ENCODE measurements around the gene CUL9.

CUL9 gene

GRCh38 chr6:43202451-43202850, 20.5 kb downstream of the CUL9 start:
- no peak for TF ChIP-seq GATA3 (IDR thresholded peaks at IDR 0.05; ENCODE audit: low read depth, low read length)

GRCh38 chr6:43203029-43203717, 21.2 kb downstream of the CUL9 start:
- TF ChIP-seq GATA3 (IDR thresholded peaks at IDR 0.05; ENCODE audit: low read depth, low read length) (no peak), GATA2 (IDR thresholded peaks at IDR 0.05; ENCODE audit: low read depth, low read length) (no peak)

GRCh38 chr6:43203718-43204095, 21.7 kb downstream of the CUL9 start:
- TF ChIP-seq GATA3 (IDR thresholded peaks at IDR 0.05; ENCODE audit: low read depth, low read length) (no peak), GATA2 (IDR thresholded peaks at IDR 0.05; ENCODE audit: low read depth, low read length) (no peak)

GRCh38 chr6:43204271-43205105, 22.5 kb downstream of the CUL9 start:
- TF ChIP-seq GATA2 (IDR thresholded peaks at IDR 0.05; ENCODE audit: low read depth, low read length) (no peak), GATA3 (IDR thresholded peaks at IDR 0.05; ENCODE audit: low read depth, low read length) (no peak)

- TF ChIP-seq GATA3 (IDR thresholded peaks at IDR 0.05; ENCODE audit: low read depth, low read length) (no peak), GATA2 (IDR thresholded peaks at IDR 0.05; ENCODE audit: low read depth, low read length) (no peak)
Measured at GRCh38 chr6:43205849-43206248, 23.9 kb downstream of the CUL9 start.

GRCh38 chr6:43207286-43207685, 25.3 kb downstream of the CUL9 start:
- no peak for TF ChIP-seq GATA2 (IDR thresholded peaks at IDR 0.05; ENCODE audit: low read depth, low read length)
- no peak for TF ChIP-seq GATA3 (IDR thresholded peaks at IDR 0.05; ENCODE audit: low read depth, low read length)

- TF ChIP-seq GATA2 (IDR thresholded peaks at IDR 0.05; ENCODE audit: low read depth, low read length) (no peak), GATA3 (IDR thresholded peaks at IDR 0.05; ENCODE audit: low read depth, low read length) (no peak)
Measured at GRCh38 chr6:43211955-43212354, 30.0 kb downstream of the CUL9 start.

GRCh38 chr6:43213431-43213830, 31.4 kb downstream of the CUL9 start:
- no peak for TF ChIP-seq GATA2 (IDR thresholded peaks at IDR 0.05; ENCODE audit: low read depth, low read length)
- TF ChIP-seq GATA3 (IDR thresholded peaks at IDR 0.05; ENCODE audit: low read depth, low read length): no peak

- TF ChIP-seq GATA2 (IDR thresholded peaks at IDR 0.05; ENCODE audit: low read depth, low read length) (no peak), GATA3 (IDR thresholded peaks at IDR 0.05; ENCODE audit: low read depth, low read length) (no peak)
Measured at GRCh38 chr6:43215066-43215465, 33.1 kb downstream of the CUL9 start.

GRCh38 chr6:43216200-43216599, 34.2 kb downstream of the CUL9 start:
- no peak for TF ChIP-seq GATA3 (IDR thresholded peaks at IDR 0.05; ENCODE audit: low read depth, low read length)
- no peak for TF ChIP-seq GATA2 (IDR thresholded peaks at IDR 0.05; ENCODE audit: low read depth, low read length)

GRCh38 chr6:43217351-43217750, 35.4 kb downstream of the CUL9 start:
- TF ChIP-seq GATA3 (IDR thresholded peaks at IDR 0.05; ENCODE audit: low read depth, low read length) (no peak), GATA2 (IDR thresholded peaks at IDR 0.05; ENCODE audit: low read depth, low read length) (no peak)

- TF ChIP-seq GATA2 (IDR thresholded peaks at IDR 0.05; ENCODE audit: low read depth, low read length): no peak
- no peak for TF ChIP-seq GATA3 (IDR thresholded peaks at IDR 0.05; ENCODE audit: low read depth, low read length)
Measured at GRCh38 chr6:43219119-43219518, 37.1 kb downstream of the CUL9 start.

- no peak for TF ChIP-seq GATA2 (IDR thresholded peaks at IDR 0.05; ENCODE audit: low read depth, low read length)
- TF ChIP-seq GATA3 (IDR thresholded peaks at IDR 0.05; ENCODE audit: low read depth, low read length): no peak
Measured at GRCh38 chr6:43219814-43220213, 37.8 kb downstream of the CUL9 start.

GRCh38 chr6:43220439-43220951, 38.5 kb downstream of the CUL9 start:
- TF ChIP-seq GATA2 (IDR thresholded peaks at IDR 0.05; ENCODE audit: low read depth, low read length): no peak
- TF ChIP-seq GATA3 (IDR thresholded peaks at IDR 0.05; ENCODE audit: low read depth, low read length): no peak
